ENCODE results near the gene RHBG. TPM values are rescaled to one million over a fixed set of nuclear protein-coding genes. Genes with fewer than 3 reads are reported as not detected.

RHBG gene
- total and polyA plus RNA-seq, 2 donors (not counting 3 experiments of a cell fraction or from before 2014, with no cell fraction given) = not detected

- no peaks in the 10 kb centered on the region for H3K4me1 ChIP-seq (ENCODE audit: control insufficient read depth, extremely low read depth, insufficient read depth, low read length)
- TF ChIP-seq POLR2AphosphoS5 (IDR thresholded peaks at IDR 0.05; ENCODE audit: insufficient read depth, low read depth, low read length) (no peak), EZH2 (IDR thresholded peaks at IDR 0.05; ENCODE audit: borderline replicate concordance, low read depth, low read length, severe bottlenecking) (no peak), JUN (IDR thresholded peaks at IDR 0.05; ENCODE audit: borderline replicate concordance, insufficient read depth, insufficient read length, low read depth) (no peak), POLR2A (IDR thresholded peaks at IDR 0.05; ENCODE audit: low read depth, low read length) (no peak), CTCF (IDR thresholded peaks at IDR 0.05; ENCODE audit: extremely low read depth in 1 of 2, insufficient read depth in 1 of 2, low read depth in 1 of 2, low read length in 2 of 2) (no peak), GATA2 (IDR thresholded peaks at IDR 0.05; ENCODE audit: insufficient read depth, insufficient read length, low read depth, low read length) (no peak), MAX (IDR thresholded peaks at IDR 0.05; ENCODE audit: insufficient read depth, insufficient read length) (no peak), FOS (IDR thresholded peaks at IDR 0.05; ENCODE audit: borderline replicate concordance, insufficient read depth, low read length) (no peak), MYC (IDR thresholded peaks at IDR 0.05; ENCODE audit: low read depth, low read length) (no peak)
- dilution Hi-C loops (cut with MboI; ENCODE audit: extremely low pct_ligation_motif_present, low sequenced_read_pairs) (no loop called here), intact Hi-C loops (cut with micrococcal nuclease) (no loop called here)
- FAIRE-seq (no peak), DNase-seq (ENCODE audit: low read depth, low spot score) (no peak)
- H3K9ac ChIP-seq (replicated peaks; ENCODE audit: extremely low read depth, insufficient read depth, low read length) = no peak overlapping the region
- ChIA-PET POLR2A (no interaction called here), CTCF (interaction anchor here (4.1 to 4.2 kb wide), 2 partner anchors 10 to 70 kb away, joined by 27 to 37 read pairs; no protein-coding TSS in a partner anchor)
- no peak overlapping the region for H3K4me3 ChIP-seq (replicated peaks in 1 of 3; ENCODE audit: insufficient read depth in 1 of 3, low read depth in 1 of 3, low read length in 3 of 3)
- H3K4me2 ChIP-seq (ENCODE audit: insufficient read depth, low read length) = no peak overlapping the region
- no peaks in the 10 kb centered on the region for H3K79me2 ChIP-seq (ENCODE audit: control insufficient read depth, insufficient read depth, low read length)
- H2AFZ ChIP-seq (ENCODE audit: low read depth, low read length) = no peak overlapping the region
- no peaks in the 10 kb centered on the region for H3K9me1 ChIP-seq (replicated peaks; ENCODE audit: control insufficient read depth, extremely low read depth, insufficient read depth, low read length)
- no TSS peak for BruUV-seq (replicated peaks)
- H3K27ac ChIP-seq (ENCODE audit: insufficient read depth, low read depth, low read length) = no peak overlapping the region
- peaks cover 4 to 11% of the 10 kb centered on the region in 2 experiments for H3K27me3 ChIP-seq (ENCODE audit: control insufficient read depth in 2 of 2, insufficient read depth in 2 of 2, low read length in 2 of 2)
- H3K9me3 ChIP-seq (replicated peaks; ENCODE audit: control insufficient read depth, insufficient read depth, low read length) = no peaks in the 10 kb centered on the region
- no peaks in the 10 kb centered on the region for H4K20me1 ChIP-seq (replicated peaks; ENCODE audit: control insufficient read depth, extremely low read depth, insufficient read depth, low read length)
- H3K36me3 ChIP-seq (ENCODE audit: control insufficient read depth in 2 of 2, extremely low read depth in 1 of 2, insufficient read depth in 2 of 2, low read length in 2 of 2) = no peaks in the 10 kb centered on the region
These were observed 7.1 kb downstream of the RHBG start for GRCh38 chr1:156376146-156376545.

All from endothelial cell of umbilical vein (primary cell).